HG03135 (cell line): ENCODE data around the gene GLRX2.
A peak's percentile ranks its signal among the peaks of the same experiment; 100 is the strongest.
"Not testable (repeated sequence)": the region's sequence is repeated elsewhere in the genome, so short reads cannot be mapped to it uniquely, and the experiment has no call there.

Experiments
- ATAC-seq: cut with Tn5 transposase; IDR thresholded peaks from one replicate; pipeline ENCODE4 v1.9.1; 2021; ENCODE audit warnings: mild to moderate bottlenecking, moderate library complexity; ENCODE audit not compliant: unreplicated experiment

The GLRX2 gene

GRCh38 chr1:193104907-193105820, at the start of gene GLRX2:
Gene GLRX2, minus strand, starts transcription at chr1:193105414. Its CDS starts 32 bp downstream, at chr1:193105382.
- ATAC-seq, result peak; percentile 92

DNA sequence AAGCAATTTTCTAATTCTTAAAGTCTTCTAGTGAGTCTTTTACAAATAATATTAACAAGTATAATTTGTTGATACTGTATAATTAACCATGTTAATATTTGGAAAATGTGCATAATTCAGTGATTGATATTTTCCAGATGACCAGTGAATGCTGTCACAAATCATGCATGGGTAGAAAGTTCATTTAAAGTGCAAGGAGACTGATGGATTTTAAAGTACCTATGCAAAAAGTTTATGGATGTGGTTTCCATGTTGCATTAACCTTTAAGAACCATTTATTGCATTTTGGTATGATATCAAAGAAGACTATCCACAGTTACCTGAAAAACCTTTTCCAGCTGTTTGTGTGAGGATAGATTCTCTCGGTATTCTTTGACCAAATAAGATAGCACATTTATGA, 39.8 kb upstream of the GLRX2 start:
- no peak for ATAC-seq

GRCh38 chr1:193144361-193144938, 39.2 kb upstream of the GLRX2 start:
- no peak for ATAC-seq

DNA sequence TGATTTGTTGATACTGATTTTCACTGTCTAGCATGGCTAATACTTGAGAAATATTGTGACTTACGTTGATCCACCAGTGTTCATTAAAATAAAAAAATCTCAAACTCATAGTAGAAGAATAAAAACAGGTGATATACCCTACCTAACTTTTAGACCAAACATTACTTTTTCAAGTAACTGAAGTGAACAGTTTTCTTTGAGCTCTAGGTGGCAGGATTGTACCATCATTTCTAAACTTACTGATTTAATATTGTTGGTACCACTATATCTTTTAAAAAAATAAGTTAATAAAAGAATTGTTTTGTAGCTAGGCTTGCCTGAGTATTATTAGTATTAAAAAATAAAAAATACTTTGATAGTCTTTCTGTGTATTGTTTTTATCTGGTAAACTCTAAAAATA, 38.1 kb upstream of the GLRX2 start:
- ATAC-seq, result no peak

DNA sequence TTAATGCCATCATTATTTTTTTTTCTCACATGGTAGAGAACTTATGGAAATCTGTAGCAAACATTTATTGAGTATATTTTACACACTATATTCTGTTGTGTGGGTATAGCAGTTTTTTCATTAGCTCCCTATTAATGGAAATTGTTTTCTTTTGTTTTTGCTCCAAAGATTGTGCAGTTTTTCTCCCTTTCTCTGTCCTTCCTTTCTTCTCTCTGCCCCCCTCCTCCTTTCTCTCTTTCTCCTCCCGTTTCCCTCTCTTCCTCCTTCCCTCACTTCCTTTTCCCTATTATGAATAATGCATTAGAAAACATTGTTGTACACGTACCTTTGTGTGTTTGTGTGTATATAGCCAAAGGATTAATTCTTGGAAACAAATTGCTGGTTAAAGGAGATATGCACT, 37.2 kb upstream of the GLRX2 start:
- ATAC-seq, result no peak

DNA sequence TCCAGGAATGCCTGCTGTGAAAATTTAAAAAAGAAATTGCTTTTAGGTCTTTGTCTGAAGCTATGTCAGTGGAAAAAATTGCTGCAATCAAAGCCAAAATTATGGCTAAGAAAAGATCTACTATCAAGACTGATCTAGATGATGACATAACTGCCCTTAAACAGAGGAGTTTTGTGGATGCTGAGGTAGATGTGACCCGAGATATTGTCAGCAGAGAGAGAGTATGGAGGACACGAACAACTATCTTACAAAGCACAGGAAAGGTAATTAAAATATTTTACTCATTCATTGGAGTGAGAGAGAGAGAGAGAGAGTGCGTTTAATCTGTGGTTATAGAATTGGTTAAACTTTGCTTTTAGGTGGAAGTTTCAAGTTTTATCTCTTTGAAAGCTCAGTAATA, 36.6 kb upstream of the GLRX2 start:
- ATAC-seq, result no peak

- no peak for ATAC-seq
Measured at GRCh38 chr1:193140254-193140653, 35.0 kb upstream of the GLRX2 start.

DNA sequence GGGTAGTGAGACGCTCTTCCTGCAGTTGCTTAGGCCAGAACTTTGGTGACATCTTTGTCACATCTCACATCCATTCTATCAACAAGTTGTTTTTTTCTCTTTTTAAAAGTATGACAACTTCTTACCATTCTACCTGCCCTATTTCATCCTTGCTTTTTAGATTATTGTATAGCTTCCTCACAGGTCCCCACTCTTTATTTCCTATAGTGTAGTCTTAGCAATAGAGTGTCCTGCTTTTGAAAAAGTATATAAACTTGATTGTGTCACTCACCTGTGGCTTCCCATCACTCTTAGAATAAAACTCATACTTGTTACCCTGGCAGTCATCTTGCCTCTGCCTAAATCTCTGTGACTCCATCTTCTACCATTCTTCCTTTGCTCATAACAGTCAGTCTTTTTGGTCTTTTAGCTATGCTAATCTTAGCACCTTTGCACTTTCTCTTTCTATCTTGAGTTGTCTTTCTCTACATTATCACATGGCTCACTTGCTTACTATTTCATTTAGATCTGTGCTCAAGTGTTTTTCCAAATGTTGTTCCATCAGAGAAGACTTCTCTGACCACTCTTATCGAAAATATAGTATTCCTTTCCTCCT, 26.1 kb upstream of the GLRX2 start:
- no peak for ATAC-seq

GRCh38 chr1:193125369-193125768, 20.2 kb upstream of the GLRX2 start:
- no peak for ATAC-seq

GRCh38 chr1:193123751-193124150, 18.5 kb upstream of the GLRX2 start:
- ATAC-seq, result no peak

- peak; percentile 96 for ATAC-seq
Measured at GRCh38 chr1:193121616-193122593, 16.7 kb upstream of the GLRX2 start, which contains the start of gene CDC73. Gene CDC73, plus strand, starts transcription at chr1:193122031. Its CDS starts 170 bp downstream, at chr1:193122201.

DNA sequence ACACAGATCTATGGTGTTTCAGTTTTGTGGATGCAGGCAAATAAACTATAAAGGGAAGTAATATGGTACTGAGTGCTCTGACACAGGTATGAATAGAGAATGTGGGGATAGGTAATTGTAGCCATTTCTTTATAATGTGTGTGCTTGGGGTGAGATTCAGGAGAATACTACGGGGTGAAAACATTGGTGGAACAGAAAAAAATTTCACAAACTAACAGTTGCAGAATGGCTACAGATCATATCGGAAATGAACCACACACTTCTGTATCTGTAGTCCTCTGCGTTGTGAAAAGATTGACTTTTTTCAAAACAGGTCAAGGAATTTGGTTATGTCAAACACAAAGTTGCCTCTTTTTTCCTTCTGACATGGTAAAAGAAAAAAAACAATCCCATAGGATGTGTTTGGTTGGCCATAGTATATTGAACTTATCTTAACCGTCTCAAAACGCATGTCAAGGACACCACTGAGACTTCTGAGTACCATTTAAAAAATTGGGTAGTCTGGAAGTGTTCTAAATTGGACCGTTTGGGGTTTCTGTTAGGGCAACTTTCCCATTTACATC, 15.5 kb upstream of the GLRX2 start:
- ATAC-seq, result no peak

- no peak for ATAC-seq
Measured at GRCh38 chr1:193118803-193119730, 13.9 kb upstream of the GLRX2 start.

- ATAC-seq, result no peak
Measured at GRCh38 chr1:193118194-193118593, 13.0 kb upstream of the GLRX2 start.

GRCh38 chr1:193117167-193117566, 12.0 kb upstream of the GLRX2 start:
- ATAC-seq, result not testable (repeated sequence)

- no peak for ATAC-seq
Measured at GRCh38 chr1:193115629-193116227, 10.5 kb upstream of the GLRX2 start.

DNA sequence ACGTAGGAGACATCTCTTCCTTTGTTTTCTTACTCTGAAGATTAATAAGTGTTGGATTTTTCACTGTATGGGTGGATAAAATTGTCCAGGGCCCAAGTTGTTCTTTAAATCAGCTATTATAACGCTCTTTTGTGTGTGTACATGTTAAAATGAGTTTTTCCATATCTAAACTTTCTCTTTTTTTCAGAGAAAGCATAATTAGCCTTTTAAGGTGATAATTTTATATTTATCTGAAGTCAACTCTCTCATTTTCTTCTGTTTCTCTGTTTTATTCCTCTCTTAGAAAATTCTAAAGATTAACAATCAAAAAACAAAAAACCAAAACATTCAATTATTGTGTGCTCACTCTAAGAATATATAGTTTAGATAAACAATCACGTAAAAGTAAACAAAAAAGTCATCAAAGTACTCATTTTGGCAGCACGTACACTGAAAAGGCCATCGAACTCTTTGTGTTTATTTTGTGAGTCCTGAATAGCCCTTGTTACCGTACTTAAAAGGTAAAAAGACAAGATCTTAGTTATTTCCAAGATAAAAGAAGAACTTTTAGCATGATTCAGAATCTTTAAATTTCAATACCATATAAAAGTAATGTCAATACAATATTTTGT, 9.4 kb upstream of the GLRX2 start:
- ATAC-seq, result no peak

DNA sequence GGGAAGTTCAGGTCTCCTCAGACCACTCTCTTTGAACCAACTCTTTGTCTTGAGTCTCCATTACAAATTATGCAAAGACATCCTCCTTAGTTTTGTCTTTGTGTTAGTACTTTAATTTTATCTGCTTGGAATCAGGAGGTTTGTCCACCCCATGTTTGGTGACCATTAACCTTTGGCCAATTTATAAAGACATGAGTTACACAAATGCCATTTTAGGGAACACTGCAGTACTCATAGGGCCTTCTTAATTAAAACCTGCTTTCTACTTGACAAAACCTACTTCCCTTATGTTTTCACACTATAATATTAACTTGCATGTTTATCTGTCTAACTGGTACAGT, 8.7 kb upstream of the GLRX2 start:
- ATAC-seq, result no peak
